GM12878 (cell line): ENCODE measurements around the gene TBC1D10A. TPM values are rescaled to one million over a fixed set of nuclear protein-coding genes. Genes with fewer than 3 reads are reported as not detected.

Experiments used
- ATAC-seq: fragments of 200-7000 bp; cut with Tn5 transposase; 3 replicates; pipeline ENCODE4 v1.9.1; 2020; ENCODE audit warnings: mild to moderate bottlenecking, moderate library complexity
- BruUV-seq: library from RNA; stranded (reverse); fragments of 400-500 nt; replicated peaks from 2 replicates; lab custom pipeline; 2021; lab: Mats Ljungman, UMichigan
- CTCF ChIA-PET: fragments of 300-600 bp; sonication (Branson Sonifier 250); formaldehyde crosslinking; extraction: SDS; loops from one replicate; lab custom pipeline; 2021; ENCODE audit warnings: inconsistent platforms; lab: Yijun Ruan, JAX
- POLR2A ChIA-PET: fragments of 350-600 bp; formaldehyde crosslinking; extraction: SDS; loops from one replicate; lab custom pipeline; 2021; ENCODE audit warnings: inconsistent platforms; lab: Charles Lee
- RAD21 ChIA-PET: fragments of 300-600 bp; sonication (Branson Sonifier 250); formaldehyde crosslinking; loops from one replicate; lab custom pipeline; 2023; ENCODE audit warnings: antibody characterized with exemption; ENCODE audit not compliant: unreplicated experiment; lab: Charles Lee
- SMC1A ChIA-PET: fragments of 300-600 bp; sonication (Branson Sonifier 250); formaldehyde crosslinking; loops from one replicate; lab custom pipeline; 2023; ENCODE audit not compliant: unreplicated experiment, uncharacterized antibody; lab: Charles Lee
- DNase-seq: peaks from one replicate; pipeline ENCODE4 v3.0.0-alpha.2; 2011; ENCODE audit warnings: low read depth, low spot score
- FAIRE-seq: peaks from 3 replicates; lab custom pipeline; 2011; peaks lifted over from hg19 to GRCh38; lab: Jason Lieb, UNC
- H2AFZ ChIP-seq: 2 replicates; pipeline ENCODE4 v1.6.0; 2011; ENCODE audit warnings: low read depth, low read length, control low read depth; ENCODE audit not compliant: control insufficient read depth
- H3K27ac ChIP-seq: 2 replicates; pipeline ENCODE4 v1.5.1; 2011; ENCODE audit warnings: control low read depth; ENCODE audit not compliant: control insufficient read depth, insufficient read depth
- H3K27me3 ChIP-seq, 2 experiments: replicated peaks in 1 of 2; 2 replicates each; pipeline versions ENCODE4 v1.6.0 to v1.6.1; 2011; ENCODE audit warnings: low read length in 1 of 2; ENCODE audit not compliant: control insufficient read depth in 2 of 2, insufficient read depth in 2 of 2
- H3K36me3 ChIP-seq, 2 experiments: 2 replicates each; pipeline ENCODE4 v1.5.1; 2011; ENCODE audit warnings: low read length in 1 of 2; ENCODE audit not compliant: control insufficient read depth in 2 of 2, insufficient read depth in 2 of 2
- H3K4me1 ChIP-seq: 2 replicates; pipeline ENCODE4 v1.6.1; 2011; ENCODE audit warnings: mild to moderate bottlenecking, low read length, moderate library complexity, mixed read lengths; ENCODE audit not compliant: control insufficient read depth, insufficient read depth
- H3K4me2 ChIP-seq: 2 replicates; pipeline ENCODE4 v1.6.0; 2011; ENCODE audit warnings: control low read depth; ENCODE audit not compliant: control insufficient read depth, insufficient read depth
- H3K4me3 ChIP-seq: fragments of 200-600 bp; sonication (generic); 2 replicates; pipeline ENCODE4 v1.5.1; 2016
- H3K79me2 ChIP-seq: 2 replicates; pipeline ENCODE4 v1.6.0; 2011; ENCODE audit warnings: low read length; ENCODE audit not compliant: control insufficient read depth, insufficient read depth
- H3K9ac ChIP-seq: 2 replicates; pipeline ENCODE4 v1.8.0; 2011; ENCODE audit warnings: low read length, control low read depth, mixed read lengths; ENCODE audit not compliant: control insufficient read depth, insufficient read depth
- H3K9me3 ChIP-seq: replicated peaks from 3 replicates; pipeline ENCODE4 v1.5.1; 2011; ENCODE audit warnings: mild to moderate bottlenecking, low read length; ENCODE audit not compliant: control insufficient read depth, insufficient read depth
- H4K20me1 ChIP-seq: 2 replicates; pipeline ENCODE4 v1.6.0; 2011; ENCODE audit not compliant: control insufficient read depth, insufficient read depth
- CEBPB ChIP-seq, 2 experiments: fragments of 150-350 bp in 1 of 2; IDR thresholded peaks; 2 replicates each; pipeline ENCODE4 v1.6.1; 2012 to 2014; ENCODE audit warnings: low read depth in 2 of 2, low read length in 2 of 2, borderline replicate concordance in 1 of 2, inconsistent platforms in 1 of 2
- CHD2 ChIP-seq: IDR thresholded peaks from 2 replicates; pipeline ENCODE4 v1.6.1; 2011; ENCODE audit warnings: low read depth, low read length, improper control_type of control experiment, borderline replicate concordance
- CREM ChIP-seq: IDR thresholded peaks from 2 replicates; pipeline ENCODE4 v1.6.1; 2014; ENCODE audit warnings: antibody characterized with exemption, low read depth
- SMAD5 ChIP-seq: IDR thresholded peaks from 2 replicates; pipeline ENCODE4 v1.6.1; 2016; ENCODE audit warnings: antibody characterized with exemption, low read depth
- USF2 ChIP-seq: IDR thresholded peaks from 2 replicates; pipeline ENCODE4 v1.6.1; 2011; ENCODE audit warnings: low read depth, low read length, improper control_type of control experiment, borderline replicate concordance
- YBX1 ChIP-seq: fragments of 450-650 bp; IDR thresholded peaks from 2 replicates; pipeline ENCODE4 v1.6.1; 2016; ENCODE audit warnings: antibody characterized with exemption
- ZZZ3 ChIP-seq: IDR thresholded peaks from 2 replicates; pipeline ENCODE4 v1.6.1; 2011; ENCODE audit warnings: low read depth; ENCODE audit not compliant: control insufficient read depth, insufficient read length
- WGBS: methylation state at CpG from one replicate; pipeline ENCODE4 v1.1.6; 2016; ENCODE audit warnings: low lambda C conversion rate; ENCODE audit not compliant: insufficient replicate concordance, insufficient coverage; ENCODE audit errors: missing lambda C conversion rate; 5-methylcytosine and 5-hydroxymethylcytosine counted together
- in situ Hi-C: fragments of 300-500 bp; cut with MboI; formaldehyde crosslinking; loops from 9 replicates; pipeline ENCODE4 v1.14.3; 2018; ENCODE audit warnings: mixed read lengths
- intact Hi-C: fragments of 100-400 bp; cut with micrococcal nuclease; formaldehyde crosslinking; loops from one replicate; pipeline ENCODE4 v1.14.2; 2022; ENCODE audit not compliant: unreplicated experiment
- polyA plus RNA-seq, 11 experiments: library from polyadenylated mRNA; depleted of rRNA in 4 of 11; unstranded in 6 of 11; stranded (reverse) in 5 of 11; fragments of >200 nt; fragmentation: Nextera tagmentation in 4 of 11; fragmentation: Illumina TruSeq in 1 of 11; extraction: Ambion mirVana in 4 of 11; extraction: Trizol in 1 of 11; gene quantifications; 1 replicate in 1 of 11; 2 replicates in 10 of 11; pipeline versions ENCODE4 v1.2.1 to v1.2.3, GENCODE V29; 2011 to 2016; ENCODE audit warnings: inconsistent platforms in 2 of 11, missing spikeins in 2 of 11, low read depth in 1 of 11
- total RNA-seq, 4 experiments: library from RNA; depleted of rRNA in 3 of 4; stranded (reverse); fragments of >200 nt in 3 of 4; fragmentation: Illumina TruSeq in 1 of 4; extraction: Trizol in 1 of 4; gene quantifications; 2 replicates each; pipeline versions ENCODE4 v1.2.1 to v1.2.3, GENCODE V29; 2013 to 2021

TBC1D10A gene
- total and polyA plus RNA-seq, 10 of the 15 experiments (the other 5 are each of a cell fraction or from before 2014, with no cell fraction given): 0.27 to 25.7 (median 15.3) TPM

- FAIRE-seq (no peak), ATAC-seq (no peak), DNase-seq (no peak)
- H3K4me1 ChIP-seq: peaks cover 16% of the 10 kb centered on the region
- no peak for TF ChIP-seq USF2
- no peak for TF ChIP-seq CEBPB (IDR thresholded peaks at IDR 0.05; ENCODE audit: borderline replicate concordance in 1 of 2, low read depth in 2 of 2, low read length in 2 of 2)
- TF ChIP-seq SMAD5: no peak
- TF ChIP-seq CHD2: no peak
- TF ChIP-seq YBX1: no peak
- TF ChIP-seq ZZZ3: no peak
- TF ChIP-seq CREM: no peak
- WGBS: 84% methylated on average over 16 of the region's 16 CpGs
- RAD21 ChIA-PET: interaction anchor here (1.0 kb wide), 1 partner anchor 120 kb away, joined by 3 read pairs; no protein-coding TSS in a partner anchor
- peaks cover 18% of the 10 kb centered on the region for H3K79me2 ChIP-seq
- intact Hi-C loops (no loop called here), in situ Hi-C loops (no loop called here)
- SMC1A ChIA-PET: no interaction called here
- CTCF ChIA-PET: interaction anchor here (1.1 kb wide), 2 partner anchors 17 to 120 kb away, joined by 4 to 5 read pairs; no protein-coding TSS in a partner anchor
- no peaks in the 10 kb centered on the region for H4K20me1 ChIP-seq
- H3K9me3 ChIP-seq: no peaks in the 10 kb centered on the region
- no peaks in the 10 kb centered on the region for H3K27me3 ChIP-seq
- H3K36me3 ChIP-seq: no peaks in the 10 kb centered on the region
- H2AFZ ChIP-seq: no peak overlapping the region
- no peak overlapping the region for H3K27ac ChIP-seq
- POLR2A ChIA-PET: interaction anchor here (0.5 kb wide), 1 partner anchor 10 kb away, joined by 6 read pairs; no protein-coding TSS in a partner anchor
- no peak overlapping the region for H3K9ac ChIP-seq
- H3K4me2 ChIP-seq: no peak overlapping the region
- no TSS peak for BruUV-seq
- H3K4me3 ChIP-seq: no peak overlapping the region
These were observed 55.9 kb downstream of the TBC1D10A start for GRCh38 chr22:30270832-30271231.
